GM21576 (cell line): ENCODE data around the gene KAZN.

Experiments used
- ATAC-seq: cut with Tn5 transposase; IDR thresholded peaks from one replicate; pipeline ENCODE4 v1.9.1; 2021; ENCODE audit warnings: mild to moderate bottlenecking, moderate library complexity; ENCODE audit not compliant: unreplicated experiment

The KAZN gene

GRCh38 chr1:14705824-14706223 is 107.3 kb downstream of the KAZN start:
- ATAC-seq, result no peak

GRCh38 chr1:14706631-14707030 is 108.1 kb downstream of the KAZN start:
- ATAC-seq, result no peak

- ATAC-seq, result no peak
Measured at GRCh38 chr1:14707531-14708445, 109.3 kb downstream of the KAZN start.

- no peak for ATAC-seq
Measured at GRCh38 chr1:14710331-14710730, 111.8 kb downstream of the KAZN start.

GRCh38 chr1:14712136-14712535 is 113.7 kb downstream of the KAZN start:
- ATAC-seq, result no peak

GRCh38 chr1:14713077-14713476 is 114.6 kb downstream of the KAZN start:
- ATAC-seq, result no peak

GRCh38 chr1:14715266-14715665 is 116.8 kb downstream of the KAZN start:
- ATAC-seq, result no peak

GRCh38 chr1:14715802-14716201 is 117.3 kb downstream of the KAZN start:
- ATAC-seq, result no peak

GRCh38 chr1:14716474-14716873 is 118.0 kb downstream of the KAZN start:
- no peak for ATAC-seq

- no peak for ATAC-seq
Measured at GRCh38 chr1:14718476-14718875, 120.0 kb downstream of the KAZN start.

- no peak for ATAC-seq
Measured at GRCh38 chr1:14723401-14723800, 124.9 kb downstream of the KAZN start.

- no peak for ATAC-seq
Measured at GRCh38 chr1:14724246-14724645, 125.8 kb downstream of the KAZN start.

GRCh38 chr1:14724678-14725077 is 126.2 kb downstream of the KAZN start:
- no peak for ATAC-seq

GRCh38 chr1:14725238-14725637 is 126.8 kb downstream of the KAZN start:
- ATAC-seq, result no peak

- ATAC-seq, result no peak
Measured at GRCh38 chr1:14725695-14726094, 127.2 kb downstream of the KAZN start.

GRCh38 chr1:14726606-14727005 is 128.1 kb downstream of the KAZN start:
- no peak for ATAC-seq

GRCh38 chr1:14728516-14728915 is 130.0 kb downstream of the KAZN start:
- ATAC-seq, result no peak

GRCh38 chr1:14732728-14733047 is 134.2 kb downstream of the KAZN start:
- no peak for ATAC-seq

- ATAC-seq, result no peak
Measured at GRCh38 chr1:14733048-14733778, 134.7 kb downstream of the KAZN start.

GRCh38 chr1:14733779-14734140 is 135.3 kb downstream of the KAZN start:
- no peak for ATAC-seq

GRCh38 chr1:14735841-14736240 is 137.4 kb downstream of the KAZN start:
- ATAC-seq, result no peak

GRCh38 chr1:14737561-14738094 is 139.1 kb downstream of the KAZN start:
- no peak for ATAC-seq
